ENCODE measurements around the gene IGF2. TPM values are rescaled to one million over a fixed set of nuclear protein-coding genes. Genes with fewer than 3 reads are reported as not detected.

Gene IGF2
- total RNA-seq, 1 experiment from 2014 or later: 0.35 TPM

DNA sequence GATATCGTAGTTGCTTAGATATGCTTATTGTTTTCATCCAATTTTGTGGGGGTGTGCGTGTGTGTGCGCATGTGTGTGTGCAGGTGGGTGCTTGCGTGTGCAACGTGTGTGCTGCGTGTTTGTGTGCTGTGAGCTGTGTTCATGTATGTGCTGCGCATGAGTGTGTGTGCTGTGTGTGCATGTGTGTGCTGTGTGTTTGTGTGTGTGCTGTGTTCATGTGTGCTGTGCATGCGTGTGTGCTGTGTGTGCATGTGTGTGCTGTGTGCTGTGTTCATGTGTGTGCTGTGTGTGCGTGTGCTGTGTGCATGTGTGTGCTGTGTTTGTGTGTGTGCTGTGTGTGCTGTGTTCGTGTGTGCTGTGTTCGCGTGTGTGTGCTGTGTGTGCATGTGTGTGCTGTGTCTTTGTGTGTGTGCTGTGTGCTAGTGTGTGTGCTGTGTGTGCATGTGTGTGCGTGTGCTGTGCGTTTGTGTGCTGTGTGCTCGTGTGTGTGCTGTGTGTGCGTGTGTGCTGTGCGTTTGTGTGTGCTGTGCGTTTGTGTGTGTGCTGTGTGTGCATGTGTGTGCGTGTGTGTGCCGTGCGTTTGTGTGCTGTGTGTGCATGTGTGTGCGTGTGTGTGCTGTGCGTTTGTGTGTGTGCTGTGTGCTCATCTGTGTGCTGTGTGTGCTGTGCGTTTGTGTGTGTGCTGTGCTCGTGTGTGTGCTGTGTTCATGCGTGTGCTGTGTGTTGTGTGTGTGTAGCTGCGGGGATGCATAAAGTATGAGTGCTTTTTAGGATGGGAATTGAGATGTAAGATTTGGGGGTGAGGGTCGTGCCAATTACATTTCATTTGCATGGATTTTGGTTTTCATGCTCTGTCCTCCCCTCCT, 7.6 kb downstream of the IGF2 start:
- Mint-ChIP-seq H3K4me3 (ENCODE audit: unreplicated experiment) (no peak overlapping the region), H3K27ac (ENCODE audit: low read depth, unreplicated experiment) (no peak overlapping the region), H3K36me3 (ENCODE audit: insufficient read depth, unreplicated experiment) (peaks cover 12% of the 10 kb centered on the region), H3K4me1 (ENCODE audit: insufficient read depth, unreplicated experiment) (no peaks in the 10 kb centered on the region), H3K9me3 (ENCODE audit: unreplicated experiment) (no peaks in the 10 kb centered on the region), H3K27me3 (ENCODE audit: insufficient read depth, unreplicated experiment) (peaks cover 70% of the 10 kb centered on the region)
- ChIA-PET POLR2A (no interaction called here), CTCF (no interaction called here)
- no TSS peak for BruUV-seq (replicated peaks)
- DNase-seq (ENCODE audit: unreplicated experiment): no peak
- intact Hi-C loops (cut with micrococcal nuclease): no loop called here
- no peak for TF ChIP-seq CTCF (IDR thresholded peaks at IDR 0.05; ENCODE audit: unreplicated experiment)

GRCh38 chr11:2130881-2131352, 8.3 kb downstream of the IGF2 start:
- no peaks in the 10 kb centered on the region for H3K4me1 Mint-ChIP-seq (ENCODE audit: insufficient read depth, unreplicated experiment)
- H3K9me3 Mint-ChIP-seq (ENCODE audit: unreplicated experiment): no peaks in the 10 kb centered on the region
- H3K4me3 Mint-ChIP-seq (ENCODE audit: unreplicated experiment): no peak overlapping the region
- CTCF ChIA-PET: no interaction called here
- TF ChIP-seq CTCF (IDR thresholded peaks at IDR 0.05; ENCODE audit: unreplicated experiment): no peak
- H3K27me3 Mint-ChIP-seq (ENCODE audit: insufficient read depth, unreplicated experiment): peaks cover 70% of the 10 kb centered on the region
- POLR2A ChIA-PET: no interaction called here
- intact Hi-C loops (cut with micrococcal nuclease): no loop called here
- no peak overlapping the region for H3K27ac Mint-ChIP-seq (ENCODE audit: low read depth, unreplicated experiment)
- no peak for DNase-seq (ENCODE audit: unreplicated experiment)
- BruUV-seq (replicated peaks): no TSS peak
- peaks cover 9% of the 10 kb centered on the region for H3K36me3 Mint-ChIP-seq (ENCODE audit: insufficient read depth, unreplicated experiment)

- no peak for DNase-seq (ENCODE audit: unreplicated experiment)
- Mint-ChIP-seq H3K4me1 (ENCODE audit: insufficient read depth, unreplicated experiment) (no peaks in the 10 kb centered on the region), H3K9me3 (ENCODE audit: unreplicated experiment) (peaks cover 8% of the 10 kb centered on the region), H3K36me3 (ENCODE audit: insufficient read depth, unreplicated experiment) (peaks cover 9% of the 10 kb centered on the region), H3K4me3 (ENCODE audit: unreplicated experiment) (no peak overlapping the region), H3K27me3 (ENCODE audit: insufficient read depth, unreplicated experiment) (peaks cover 77% of the 10 kb centered on the region), H3K27ac (ENCODE audit: low read depth, unreplicated experiment) (no peak overlapping the region)
- BruUV-seq (replicated peaks): no TSS peak
- TF ChIP-seq CTCF (IDR thresholded peaks at IDR 0.05; ENCODE audit: unreplicated experiment): no peak
- intact Hi-C loops (cut with micrococcal nuclease): no loop called here
- ChIA-PET POLR2A (no interaction called here), CTCF (interaction anchor here (0.7 to 1.2 kb wide), 2 partner anchors 21 to 490 kb away, joined by 3 to 4 read pairs; no protein-coding TSS in a partner anchor)
Observed at GRCh38 chr11:2129699-2130366, 9.4 kb downstream of the IGF2 start.

DNA sequence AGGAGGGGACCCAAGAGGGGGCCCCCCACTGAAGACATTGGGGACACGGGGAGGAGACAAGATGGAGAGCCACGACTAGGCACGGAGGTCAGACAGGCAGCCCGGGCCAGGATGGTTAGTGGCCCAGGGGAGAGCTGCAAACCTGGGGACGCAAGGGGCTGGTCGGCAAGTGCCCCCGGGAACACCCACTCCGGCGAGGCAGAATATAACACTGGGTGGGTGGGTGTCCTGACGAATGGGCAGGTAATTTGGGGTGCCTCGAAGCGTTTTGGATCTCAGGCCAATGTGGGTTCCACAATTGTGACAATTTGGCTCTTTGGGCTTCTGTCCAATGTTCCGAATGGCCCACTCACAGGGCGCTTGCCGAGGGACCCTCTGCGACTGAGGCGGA, 9.9 kb downstream of the IGF2 start:
- Mint-ChIP-seq H3K27ac (ENCODE audit: low read depth, unreplicated experiment) (no peak overlapping the region), H3K9me3 (ENCODE audit: unreplicated experiment) (peaks cover 13% of the 10 kb centered on the region), H3K4me3 (ENCODE audit: unreplicated experiment) (no peak overlapping the region), H3K4me1 (ENCODE audit: insufficient read depth, unreplicated experiment) (no peaks in the 10 kb centered on the region), H3K27me3 (ENCODE audit: insufficient read depth, unreplicated experiment) (peaks cover 82% of the 10 kb centered on the region), H3K36me3 (ENCODE audit: insufficient read depth, unreplicated experiment) (peaks cover 9% of the 10 kb centered on the region)
- DNase-seq (ENCODE audit: unreplicated experiment): no peak
- CTCF ChIA-PET: interaction anchor here (1.2 kb wide), 1 partner anchor 22 kb away, joined by 4 read pairs; no protein-coding TSS in a partner anchor
- TF ChIP-seq CTCF (IDR thresholded peaks at IDR 0.05; ENCODE audit: unreplicated experiment): no peak
- intact Hi-C loops (cut with micrococcal nuclease): no loop called here
- POLR2A ChIA-PET: interaction anchor here (0.7 kb wide), 1 partner anchor 9 kb away, joined by 3 read pairs; no protein-coding TSS in a partner anchor
- BruUV-seq (replicated peaks): no TSS peak

Data from MCF 10A (cell line).